Lower lobe of right lung (tissue), 2 donors: ENCODE measurements around the gene SLC25A20. TPM values are rescaled to one million over a fixed set of nuclear protein-coding genes. Genes with fewer than 3 reads are reported as not detected.

Experiments used
- ATAC-seq, 2 donors: fragments of 200-7000 bp; cut with Tn5 transposase; one replicate each; pipeline ENCODE4 v1.9.1; 2020 to 2022; ENCODE audit warnings: mild to moderate bottlenecking in 2 of 2, moderate library complexity in 2 of 2
- DNase-seq: peaks from one replicate; pipeline ENCODE4 v3.0.0-alpha.2; 2020
- H3K27ac ChIP-seq: fragments of 200-600 bp; one replicate; pipeline ENCODE4 v1.8.0; 2022
- H3K27me3 ChIP-seq: fragments of 200-600 bp; one replicate; pipeline ENCODE4 v1.8.0; 2022; ENCODE audit warnings: low read depth
- H3K36me3 ChIP-seq: fragments of 200-600 bp; one replicate; pipeline ENCODE4 v1.8.0; 2022; ENCODE audit warnings: mild to moderate bottlenecking
- H3K4me1 ChIP-seq: fragments of 200-600 bp; one replicate; pipeline ENCODE4 v1.8.0; 2022
- H3K4me3 ChIP-seq: fragments of 200-600 bp; one replicate; pipeline ENCODE4 v1.8.0; 2022; ENCODE audit warnings: mild to moderate bottlenecking
- H3K9me3 ChIP-seq: fragments of 200-600 bp; one replicate; pipeline ENCODE4 v1.8.0; 2022
- CTCF ChIP-seq: fragments of 200-600 bp; IDR thresholded peaks from one replicate; pipeline ENCODE4 v1.8.0; 2022; ENCODE audit warnings: antibody characterized with exemption, mild to moderate bottlenecking
- intact Hi-C: fragments of 100-400 bp; cut with DNase I; formaldehyde crosslinking; loops from one replicate; pipeline ENCODE4 v1.11.0; 2022
- total RNA-seq: library from RNA; stranded (reverse); fragmentation: NEBNext Ultra II Directional; extraction: Animal tissue kit (Norgen Biotek cat#: 25700); gene quantifications from one replicate; pipeline ENCODE4 v1.2.1, GENCODE V29; 2021
- donor health status: DM: no; HTN: yes; CAD: no; lungs with severe emphysema.

The SLC25A20 gene
- total RNA-seq, 1 donor from 2014 or later = 29.0 TPM

DNA sequence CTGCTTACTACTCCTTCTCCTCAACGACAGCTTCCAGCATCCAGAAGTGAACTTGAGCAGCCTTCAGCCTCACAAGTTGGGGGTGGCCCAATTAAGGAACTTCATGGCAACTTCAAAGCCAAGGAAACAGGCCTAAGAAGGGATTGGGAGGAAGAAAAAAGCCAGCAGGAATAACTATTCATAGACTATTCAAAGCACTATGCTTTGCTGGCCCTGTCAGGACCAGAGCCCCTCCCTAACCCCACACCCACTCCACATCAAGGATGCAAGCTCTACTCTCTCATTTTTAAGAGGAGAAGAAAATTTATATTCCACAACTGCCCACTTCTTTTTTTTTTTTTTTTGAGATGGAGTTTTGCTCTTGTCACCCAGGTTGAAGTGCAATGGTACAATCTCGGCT is 41.0 kb downstream of the SLC25A20 start:
- no peaks in the 10 kb centered on the region for H3K4me1 ChIP-seq
- no peak overlapping the region for H3K27ac ChIP-seq
- H3K27me3 ChIP-seq = no peaks in the 10 kb centered on the region
- intact Hi-C loops = no loop called here
- H3K4me3 ChIP-seq = no peak overlapping the region
- ATAC-seq (no peak), DNase-seq (no peak)
- TF ChIP-seq CTCF = no peak
- no peaks in the 10 kb centered on the region for H3K9me3 ChIP-seq
- H3K36me3 ChIP-seq = peaks cover 60% of the 10 kb centered on the region

GRCh38 chr3:48856469-48856868 is 42.2 kb downstream of the SLC25A20 start:
- peaks cover 49% of the 10 kb centered on the region for H3K36me3 ChIP-seq
- no peak overlapping the region for H3K4me3 ChIP-seq
- H3K4me1 ChIP-seq = no peaks in the 10 kb centered on the region
- no peak for TF ChIP-seq CTCF
- H3K27me3 ChIP-seq = no peaks in the 10 kb centered on the region
- no peak for ATAC-seq
- intact Hi-C loops = no loop called here
- H3K27ac ChIP-seq = no peak overlapping the region
- peak; percentile 24 for DNase-seq
- H3K9me3 ChIP-seq = no peaks in the 10 kb centered on the region

DNA sequence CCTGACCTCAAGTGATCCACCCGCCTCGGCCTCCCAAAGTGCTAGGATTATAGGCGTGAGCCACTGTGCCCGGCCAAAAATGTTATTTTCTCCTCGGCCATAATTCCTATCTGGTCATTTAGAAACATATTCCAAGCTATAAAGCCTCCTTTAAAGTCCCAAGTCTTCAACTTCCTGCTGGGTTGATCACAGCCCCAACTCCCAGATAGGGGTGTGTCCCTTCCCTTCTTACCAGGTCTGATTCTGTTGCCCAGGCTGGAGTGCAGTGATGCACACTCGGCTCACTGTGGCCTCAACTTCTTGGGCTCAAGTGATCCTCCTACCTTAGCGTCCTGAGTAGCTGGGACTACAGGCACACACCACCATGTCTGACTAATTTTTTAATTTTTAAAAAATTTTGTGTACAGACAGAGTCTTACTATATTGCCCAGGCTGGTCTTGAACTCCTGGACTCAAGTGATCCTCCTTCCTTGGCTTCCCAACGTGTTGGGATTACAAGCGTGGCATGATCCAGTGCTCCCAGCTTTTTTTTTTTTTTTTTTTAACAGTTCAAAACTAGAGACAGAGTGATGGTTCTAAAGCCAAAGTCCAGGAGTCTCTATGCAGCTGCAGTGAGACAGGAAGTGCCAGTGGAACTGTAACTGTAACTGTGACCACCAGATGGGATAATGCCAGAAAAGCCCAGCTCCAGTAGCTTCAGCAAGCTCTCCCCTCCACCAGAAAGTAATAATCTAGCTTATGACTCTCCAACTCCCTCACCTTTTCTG is 42.8 kb downstream of the SLC25A20 start:
- Histone ChIP-seq H3K9me3 (no peaks in the 10 kb centered on the region), H3K36me3 (peaks cover 44% of the 10 kb centered on the region), H3K27ac (no peak overlapping the region), H3K4me1 (no peaks in the 10 kb centered on the region), H3K27me3 (no peaks in the 10 kb centered on the region), H3K4me3 (no peak overlapping the region)
- ATAC-seq = no peak
- TF ChIP-seq CTCF = no peak
- peak; percentile 10 for DNase-seq
- intact Hi-C loops = no loop called here

GRCh38 chr3:48852151-48852550 is 46.5 kb downstream of the SLC25A20 start:
- peaks cover 16% of the 10 kb centered on the region for H3K36me3 ChIP-seq
- no peak for ATAC-seq
- H3K27ac ChIP-seq = no peak overlapping the region
- intact Hi-C loops = no loop called here
- no peak overlapping the region for H3K4me3 ChIP-seq
- DNase-seq = peak; percentile 10
- TF ChIP-seq CTCF = no peak
- peaks cover 5% of the 10 kb centered on the region for H3K4me1 ChIP-seq
- no peaks in the 10 kb centered on the region for H3K9me3 ChIP-seq
- no peaks in the 10 kb centered on the region for H3K27me3 ChIP-seq

DNA sequence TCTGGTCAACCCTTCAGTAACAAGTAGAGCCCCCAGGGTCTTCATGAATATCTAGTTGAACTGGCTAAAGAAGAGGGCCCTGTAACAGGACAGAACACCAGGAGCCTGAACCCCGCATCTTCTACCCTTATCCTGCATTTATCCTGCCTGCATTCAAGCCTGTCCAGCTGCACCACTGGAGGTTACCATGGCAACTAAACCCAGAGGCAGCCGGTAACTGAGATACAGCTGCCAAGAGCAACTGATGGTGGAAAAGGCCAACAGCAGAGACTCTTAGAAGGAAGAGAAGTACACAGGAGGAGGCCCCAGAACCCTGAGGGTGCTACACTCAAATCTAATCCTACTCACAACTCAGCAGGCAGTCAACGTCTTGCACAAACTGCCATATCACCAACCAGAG is 47.3 kb downstream of the SLC25A20 start:
- H3K4me1 ChIP-seq = peaks cover 8% of the 10 kb centered on the region
- DNase-seq (no peak), ATAC-seq (no peak)
- H3K27me3 ChIP-seq = no peaks in the 10 kb centered on the region
- TF ChIP-seq CTCF = no peak
- H3K4me3 ChIP-seq = no peak overlapping the region
- H3K27ac ChIP-seq = no peak overlapping the region
- intact Hi-C loops = no loop called here
- H3K9me3 ChIP-seq = no peaks in the 10 kb centered on the region
- peaks cover 8% of the 10 kb centered on the region for H3K36me3 ChIP-seq
